Vagina (tissue), 2 donors: ENCODE results near the gene ADAMTS17. TPM values are rescaled to one million over a fixed set of nuclear protein-coding genes. Genes with fewer than 3 reads are reported as not detected.

Source experiments
- DNase-seq, 2 donors: peaks; one replicate each; pipeline ENCODE4 v3.0.0-alpha.2; 2017; ENCODE audit errors: extremely low spot score in 2 of 2
- H3K27ac ChIP-seq: fragments of 200-600 bp; sonication (generic); one replicate; pipeline ENCODE4 v1.5.1; 2019
- H3K27me3 ChIP-seq: fragments of 200-600 bp; sonication (generic); one replicate; pipeline ENCODE4 v1.5.1; 2019
- H3K36me3 ChIP-seq, 2 donors: fragments of 200-600 bp; sonication (generic); one replicate each; pipeline ENCODE4 v1.5.1; 2017 to 2019
- H3K4me1 ChIP-seq: fragments of 200-600 bp; sonication (generic); one replicate; pipeline ENCODE4 v1.5.1; 2019
- H3K4me3 ChIP-seq, 2 donors: fragments of 200-600 bp; sonication (generic); 1 replicate in 1 of 2; 2 replicates in 1 of 2; pipeline ENCODE4 v1.5.1; 2016 to 2019
- H3K9me3 ChIP-seq: fragments of 200-600 bp; sonication (generic); one replicate; pipeline ENCODE4 v1.5.1; 2019
- POLR2A ChIP-seq, 2 donors: fragments of 450-650 bp; IDR thresholded peaks; one replicate each; pipeline ENCODE4 v1.6.1; 2017; ENCODE audit warnings: antibody characterized with exemption in 2 of 2, mild to moderate bottlenecking in 2 of 2, moderate library complexity in 2 of 2
- POLR2AphosphoS5 ChIP-seq, 2 donors: sonication (generic); formaldehyde crosslinking; IDR thresholded peaks; one replicate each; pipeline ENCODE4 v1.9.0; 2017; ENCODE audit warnings: antibody characterized with exemption in 2 of 2, mild to moderate bottlenecking in 2 of 2, low read depth in 1 of 2; ENCODE audit not compliant: insufficient read depth in 1 of 2
- intact Hi-C: fragments of 100-400 bp; cut with DNase I; formaldehyde crosslinking; loops from one replicate; pipeline ENCODE4 v1.15.1; 2023
- total RNA-seq: library from RNA; depleted of rRNA; stranded (reverse); fragments of >200 nt; gene quantifications from one replicate; pipeline ENCODE4 v1.2.3, GENCODE V29; 2016
- TF ChIP-seq, protein P1 (sequence below), 3 experiments: fragments of 450-650 bp in 2 of 3; fragments of 200-600 bp in 1 of 3; sonication (generic) in 1 of 3; IDR thresholded peaks; one replicate each; pipeline ENCODE4 v1.5.1; 2017 to 2019; ENCODE audit warnings: antibody characterized with exemption in 3 of 3, mild to moderate bottlenecking in 2 of 3, moderate library complexity in 2 of 3

The ADAMTS17 gene
- total RNA-seq, 1 donor from 2014 or later, result 16.0 TPM

DNA sequence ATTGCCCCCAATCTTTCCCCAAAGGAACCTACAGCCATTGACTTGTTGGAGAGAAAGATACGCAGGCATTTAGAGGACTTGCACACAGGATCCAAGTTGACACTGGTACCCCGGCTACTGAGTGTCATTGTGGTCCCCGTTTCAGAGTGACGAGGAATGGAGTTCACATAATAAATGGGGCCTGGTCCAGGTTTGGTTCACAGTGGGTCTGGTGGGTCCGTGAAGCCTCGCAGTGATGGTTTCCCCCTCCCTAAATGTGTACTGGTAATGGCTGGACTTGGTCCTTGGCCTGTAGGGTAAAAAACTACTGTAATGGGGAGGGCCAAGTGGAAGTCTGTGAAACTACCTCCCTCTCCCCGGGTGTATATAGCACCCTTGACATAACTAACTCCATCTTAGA is 376.4 kb downstream of the ADAMTS17 start:
- Histone ChIP-seq H3K27ac (no peak overlapping the region), H3K9me3 (no peaks in the 10 kb centered on the region), H3K4me3 (no peak overlapping the region), H3K36me3 (no peaks in the 10 kb centered on the region), H3K4me1 (peaks cover 11% of the 10 kb centered on the region), H3K27me3 (no peaks in the 10 kb centered on the region)
- DNase-seq, result peak in 1 of 2 donors; percentile 67
- TF ChIP-seq, protein P1, sequence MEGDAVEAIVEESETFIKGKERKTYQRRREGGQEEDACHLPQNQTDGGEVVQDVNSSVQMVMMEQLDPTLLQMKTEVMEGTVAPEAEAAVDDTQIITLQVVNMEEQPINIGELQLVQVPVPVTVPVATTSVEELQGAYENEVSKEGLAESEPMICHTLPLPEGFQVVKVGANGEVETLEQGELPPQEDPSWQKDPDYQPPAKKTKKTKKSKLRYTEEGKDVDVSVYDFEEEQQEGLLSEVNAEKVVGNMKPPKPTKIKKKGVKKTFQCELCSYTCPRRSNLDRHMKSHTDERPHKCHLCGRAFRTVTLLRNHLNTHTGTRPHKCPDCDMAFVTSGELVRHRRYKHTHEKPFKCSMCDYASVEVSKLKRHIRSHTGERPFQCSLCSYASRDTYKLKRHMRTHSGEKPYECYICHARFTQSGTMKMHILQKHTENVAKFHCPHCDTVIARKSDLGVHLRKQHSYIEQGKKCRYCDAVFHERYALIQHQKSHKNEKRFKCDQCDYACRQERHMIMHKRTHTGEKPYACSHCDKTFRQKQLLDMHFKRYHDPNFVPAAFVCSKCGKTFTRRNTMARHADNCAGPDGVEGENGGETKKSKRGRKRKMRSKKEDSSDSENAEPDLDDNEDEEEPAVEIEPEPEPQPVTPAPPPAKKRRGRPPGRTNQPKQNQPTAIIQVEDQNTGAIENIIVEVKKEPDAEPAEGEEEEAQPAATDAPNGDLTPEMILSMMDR (IDR thresholded peaks at IDR 0.05), result no peak
- TF ChIP-seq POLR2AphosphoS5 (IDR thresholded peaks at IDR 0.05; ENCODE audit: insufficient read depth in 1 of 2, low read depth in 1 of 2) (no peak), POLR2A (IDR thresholded peaks at IDR 0.05) (no peak)
- intact Hi-C loops, result no loop called here

DNA sequence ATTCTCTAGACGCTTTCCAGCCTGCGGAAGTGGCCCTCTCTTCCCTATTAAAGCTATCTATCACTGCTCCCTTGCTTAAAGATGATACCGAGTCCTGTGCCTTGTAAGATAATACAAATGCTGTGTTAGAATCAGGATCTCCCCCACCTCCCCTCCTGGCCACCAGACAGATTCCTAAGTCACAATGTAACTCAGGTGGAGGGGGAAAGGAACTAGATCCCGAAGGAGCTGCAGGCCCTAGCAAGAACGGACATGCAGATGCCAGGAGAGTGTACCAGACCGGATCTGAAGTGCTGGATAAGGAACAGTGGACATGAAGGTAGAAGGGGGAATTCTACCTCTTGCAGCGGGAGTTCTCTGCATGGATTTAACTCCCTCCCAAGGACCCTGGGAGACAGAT is 377.8 kb downstream of the ADAMTS17 start:
- Histone ChIP-seq H3K36me3 (no peaks in the 10 kb centered on the region), H3K27me3 (no peaks in the 10 kb centered on the region), H3K4me1 (peaks cover 11% of the 10 kb centered on the region), H3K27ac (no peak overlapping the region), H3K4me3 (no peak overlapping the region), H3K9me3 (no peaks in the 10 kb centered on the region)
- intact Hi-C loops, result no loop called here
- no peak for TF ChIP-seq POLR2A (IDR thresholded peaks at IDR 0.05)
- TF ChIP-seq POLR2AphosphoS5 (IDR thresholded peaks at IDR 0.05; ENCODE audit: insufficient read depth in 1 of 2, low read depth in 1 of 2), result no peak
- TF ChIP-seq, protein P1 (IDR thresholded peaks at IDR 0.05), result no peak
- DNase-seq, result peak in 1 of 2 donors; percentile 71

DNA sequence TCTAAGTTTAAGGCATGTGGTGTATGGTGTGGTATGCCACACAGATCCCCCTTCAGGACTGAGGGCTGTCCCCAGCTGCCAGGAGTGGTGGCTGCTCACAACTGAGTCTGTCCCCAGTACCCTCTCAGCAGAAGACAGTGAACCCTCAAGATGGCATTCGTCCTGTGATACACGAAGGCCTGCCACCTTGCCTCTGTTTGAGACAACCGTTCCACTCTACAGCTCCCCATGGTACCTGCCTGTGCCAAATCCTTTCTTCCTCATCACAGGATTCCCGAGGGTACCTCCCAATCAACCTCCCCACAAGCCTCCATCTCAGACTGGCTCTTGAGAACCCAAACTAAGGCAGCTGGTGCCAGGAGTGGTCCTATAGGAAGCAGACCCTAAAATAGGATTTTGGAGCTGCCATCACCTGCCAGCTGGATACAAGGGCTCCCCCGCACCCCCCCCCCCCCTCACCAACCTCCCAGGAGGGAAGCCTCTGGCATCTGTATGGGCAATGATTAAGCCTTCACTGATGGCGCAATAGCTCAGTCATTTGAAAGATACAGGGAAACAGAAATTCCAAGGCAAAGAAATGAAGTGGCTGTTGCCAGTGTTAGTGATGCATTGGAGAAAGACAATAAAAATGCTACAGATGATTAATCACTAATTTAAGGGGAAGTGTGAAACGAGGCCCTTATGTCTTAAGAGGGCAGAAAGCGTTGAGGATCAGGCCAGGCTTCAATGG is 378.5 kb downstream of the ADAMTS17 start:
- DNase-seq, result peak; percentile 79 to 81
- Histone ChIP-seq H3K9me3 (no peaks in the 10 kb centered on the region), H3K27ac (no peak overlapping the region), H3K36me3 (no peaks in the 10 kb centered on the region), H3K27me3 (no peaks in the 10 kb centered on the region), H3K4me1 (peaks cover 11% of the 10 kb centered on the region), H3K4me3 (no peak overlapping the region)
- TF ChIP-seq POLR2AphosphoS5 (IDR thresholded peaks at IDR 0.05; ENCODE audit: insufficient read depth in 1 of 2, low read depth in 1 of 2) (no peak), POLR2A (IDR thresholded peaks at IDR 0.05) (no peak)
- TF ChIP-seq, protein P1 (IDR thresholded peaks at IDR 0.05), result no peak
- intact Hi-C loops, result no loop called here

DNA sequence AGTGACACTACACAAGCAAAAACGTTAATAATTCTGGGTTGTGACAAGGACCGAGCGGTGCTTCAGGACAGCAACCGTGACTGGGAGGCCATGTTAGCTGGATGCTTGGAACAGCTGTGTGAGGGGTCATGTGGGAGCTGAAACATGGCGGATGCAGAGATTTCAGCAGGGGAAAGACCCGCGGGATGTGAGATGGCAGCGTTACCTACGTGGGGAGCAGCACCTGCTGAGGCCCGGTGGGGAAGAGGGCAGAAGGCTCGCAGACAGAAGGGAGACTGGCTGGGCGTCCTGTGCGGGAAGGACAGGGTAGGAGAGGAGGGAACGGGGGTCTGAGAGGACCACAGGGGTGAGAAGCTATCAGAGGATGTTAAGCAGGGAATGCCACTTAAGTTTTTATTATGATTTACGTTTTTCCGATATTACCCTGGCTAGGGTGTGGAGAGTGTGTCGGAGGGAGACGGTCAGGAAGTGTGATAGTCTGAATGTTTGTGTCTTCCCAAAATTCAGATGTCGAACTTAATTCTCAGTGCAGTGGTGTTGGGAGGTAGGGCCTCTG is 379.7 kb downstream of the ADAMTS17 start:
- no peaks in the 10 kb centered on the region for H3K9me3 ChIP-seq
- no peaks in the 10 kb centered on the region for H3K27me3 ChIP-seq
- no peak overlapping the region for H3K4me3 ChIP-seq
- H3K4me1 ChIP-seq, result peaks cover 3% of the 10 kb centered on the region
- no peaks in the 10 kb centered on the region for H3K36me3 ChIP-seq
- intact Hi-C loops, result no loop called here
- DNase-seq, result peak; percentile 31 to 74
- TF ChIP-seq, protein P1 (IDR thresholded peaks at IDR 0.05), result no peak
- TF ChIP-seq POLR2AphosphoS5 (IDR thresholded peaks at IDR 0.05; ENCODE audit: insufficient read depth in 1 of 2, low read depth in 1 of 2) (no peak), POLR2A (IDR thresholded peaks at IDR 0.05) (no peak)
- no peak overlapping the region for H3K27ac ChIP-seq

DNA sequence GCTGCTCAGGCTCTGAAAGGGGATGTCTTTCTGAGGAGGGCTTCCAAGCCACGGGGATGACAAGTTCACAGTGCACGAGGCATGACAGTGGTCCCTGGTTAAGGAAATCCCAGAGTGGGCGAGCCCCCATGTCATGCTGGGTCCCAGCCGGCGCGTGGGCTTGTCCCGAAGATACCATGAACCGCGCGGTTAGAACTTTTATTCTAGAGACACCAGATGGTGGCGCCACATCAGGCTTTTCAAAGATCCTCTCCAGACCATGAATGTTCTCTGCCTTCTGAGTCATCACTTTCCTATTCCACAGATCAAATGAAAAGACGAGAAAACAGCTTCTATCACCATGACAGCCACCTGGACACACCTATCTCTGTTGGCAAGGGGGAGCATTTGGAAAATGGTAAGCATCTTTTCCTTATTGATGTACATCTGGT is 380.7 kb downstream of the ADAMTS17 start:
- TF ChIP-seq, protein P1 (IDR thresholded peaks at IDR 0.05), result no peak
- TF ChIP-seq POLR2AphosphoS5 (IDR thresholded peaks at IDR 0.05; ENCODE audit: insufficient read depth in 1 of 2, low read depth in 1 of 2), result no peak
- no peak for TF ChIP-seq POLR2A (IDR thresholded peaks at IDR 0.05)
- intact Hi-C loops, result no loop called here
- no peak overlapping the region for H3K27ac ChIP-seq

More for the DNA sequence above, 380.7 kb downstream of the ADAMTS17 start:
- H3K4me1 ChIP-seq, result peaks cover 8% of the 10 kb centered on the region
- DNase-seq, result peak; percentile 70 to 75
- H3K36me3 ChIP-seq, result no peaks in the 10 kb centered on the region
- no peak overlapping the region for H3K4me3 ChIP-seq
- no peaks in the 10 kb centered on the region for H3K27me3 ChIP-seq
- no peaks in the 10 kb centered on the region for H3K9me3 ChIP-seq
